GM18519 (cell line): ENCODE data around the gene SCO2.
A peak's percentile ranks its signal among the peaks of the same experiment; 100 is the strongest.

Source experiments
- ATAC-seq: cut with Tn5 transposase; IDR thresholded peaks from one replicate; pipeline ENCODE4 v1.9.1; 2021; ENCODE audit warnings: mild to moderate bottlenecking, moderate library complexity; ENCODE audit not compliant: unreplicated experiment, low FRiP score

Gene SCO2

DNA sequence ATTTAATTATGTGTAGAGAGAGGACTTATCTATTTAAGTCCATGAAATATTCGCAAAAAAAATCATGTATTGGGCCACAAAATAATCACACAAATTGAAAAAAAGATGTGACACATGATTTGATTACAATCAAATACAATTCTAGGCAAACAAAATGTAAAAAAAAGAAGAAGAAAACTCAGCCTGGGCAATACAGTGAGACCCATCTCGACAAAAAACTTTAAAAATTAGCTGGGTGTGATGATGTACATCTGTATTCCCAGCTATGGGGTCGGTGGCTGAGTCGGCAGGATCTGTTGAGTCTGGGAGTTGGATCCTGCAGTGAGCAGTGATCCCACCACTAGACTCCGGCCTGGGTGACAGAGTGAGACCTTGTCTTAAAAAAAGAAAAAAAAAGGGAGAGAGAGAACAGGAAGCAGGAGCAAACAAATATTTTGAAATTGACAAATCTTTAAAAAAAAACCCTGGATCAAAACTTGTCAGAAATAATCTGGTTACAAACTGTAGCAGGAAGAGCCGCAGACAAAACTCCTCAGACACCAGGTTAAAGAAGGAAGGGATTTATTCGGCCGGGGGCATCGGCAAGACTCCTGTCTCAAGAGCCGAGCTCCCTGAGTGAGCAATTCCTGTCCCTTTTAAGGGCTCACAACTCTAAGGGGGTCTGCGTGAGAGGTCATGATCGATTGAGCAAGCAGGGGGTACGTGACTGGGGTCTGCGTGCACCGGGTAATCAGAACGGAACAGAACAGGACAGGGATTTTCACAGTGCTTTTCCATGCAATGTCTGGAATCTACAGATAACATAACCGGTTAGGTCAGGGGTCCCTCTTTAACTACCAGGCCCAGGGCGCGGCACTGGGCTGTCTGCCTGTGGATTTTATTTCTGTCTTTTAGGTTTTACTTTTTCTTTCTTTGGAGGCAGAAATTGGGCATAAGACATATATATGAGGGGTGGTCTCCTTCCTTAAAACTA is 7.7 kb upstream of the SCO2 start:
- no peak for ATAC-seq

DNA sequence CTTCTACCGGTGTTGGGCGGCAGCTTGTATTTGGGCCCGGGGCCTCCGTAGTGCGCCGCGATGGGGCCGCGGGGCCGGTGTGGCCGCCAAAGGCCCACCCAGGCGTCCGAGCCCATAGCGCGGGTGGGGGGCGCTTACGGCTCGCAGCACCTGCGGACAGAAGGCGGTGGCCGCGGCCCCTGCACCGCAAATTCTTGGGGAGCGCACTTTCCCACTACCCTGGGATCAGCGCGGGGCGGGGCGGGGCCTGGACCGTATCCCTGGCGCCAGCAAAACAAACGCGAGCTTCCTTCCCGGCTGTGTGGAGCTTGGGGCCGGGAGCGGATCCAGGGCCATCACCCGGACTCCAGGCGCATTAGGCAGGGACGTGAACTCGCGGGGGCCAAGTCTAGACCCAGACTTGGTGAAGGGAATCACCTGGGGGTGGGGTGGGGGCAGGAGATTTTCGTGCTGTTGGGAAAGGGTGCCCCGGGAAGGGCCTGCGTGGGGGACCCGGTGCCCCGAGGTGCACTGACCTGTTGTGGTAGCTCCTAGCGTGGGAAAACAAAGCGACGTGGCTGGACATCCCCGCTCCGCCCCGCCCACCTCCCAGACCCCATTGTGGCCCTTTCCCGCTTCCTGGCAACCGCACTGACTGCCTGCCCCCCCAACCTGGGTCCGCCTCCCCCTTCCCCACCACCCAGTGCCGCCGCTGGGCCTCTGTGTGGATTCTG is 6.7 kb upstream of the SCO2 start:
- no peak for ATAC-seq

DNA sequence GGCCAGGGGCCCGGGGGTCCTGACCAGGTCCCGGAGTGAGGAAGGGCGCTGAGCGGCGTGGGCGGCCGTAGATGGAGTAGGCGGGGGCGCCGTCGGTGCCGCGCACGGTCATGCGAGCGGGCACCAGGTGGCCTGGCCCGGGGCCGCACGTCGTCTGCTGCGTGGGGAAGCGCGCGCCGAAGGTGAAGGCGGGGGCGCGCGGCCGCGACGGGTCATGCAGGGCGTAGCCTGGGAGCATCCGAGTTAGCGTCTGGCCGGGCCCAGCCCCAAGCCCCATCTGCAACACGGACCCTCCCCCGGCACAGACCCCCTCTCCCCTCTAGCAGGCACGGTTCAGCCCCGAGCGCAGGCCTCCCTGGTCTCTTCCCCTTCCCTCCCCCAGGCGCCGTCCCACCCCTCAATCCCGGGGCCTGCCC is 6.2 kb upstream of the SCO2 start:
- ATAC-seq = no peak

DNA sequence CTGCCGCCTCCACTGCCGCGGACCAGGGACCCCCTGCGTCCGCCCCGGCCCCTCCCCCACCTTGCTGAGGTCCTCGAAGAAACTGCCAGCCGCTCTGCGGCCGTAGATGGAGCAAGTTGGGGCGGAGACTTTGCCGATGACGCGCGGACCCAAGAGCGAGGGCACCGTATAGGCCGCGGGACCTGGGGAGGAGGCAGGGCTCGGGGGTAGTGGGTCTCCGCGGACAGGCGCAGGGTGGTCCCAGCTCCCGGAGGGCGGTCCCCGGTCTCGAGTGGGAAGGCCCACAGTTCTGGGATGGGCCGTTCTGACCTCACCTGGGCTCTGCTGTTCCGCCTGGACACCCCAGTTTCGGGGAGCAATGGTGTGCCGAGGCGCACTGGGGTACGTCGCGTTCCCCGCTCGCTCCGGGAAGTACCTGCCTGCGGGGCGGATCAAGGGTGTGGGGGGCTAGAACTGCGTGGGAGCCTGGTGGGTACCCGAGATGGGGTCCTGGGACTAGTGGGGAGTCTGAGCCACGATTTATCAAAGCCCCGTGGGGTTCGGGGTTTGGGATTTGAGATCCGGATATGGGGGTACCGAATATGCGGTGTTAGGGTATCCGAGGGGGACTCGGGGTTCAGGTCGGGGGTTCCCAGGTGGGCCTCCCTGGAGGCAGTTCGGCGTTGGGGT is 5.6 kb upstream of the SCO2 start:
- no peak for ATAC-seq

DNA sequence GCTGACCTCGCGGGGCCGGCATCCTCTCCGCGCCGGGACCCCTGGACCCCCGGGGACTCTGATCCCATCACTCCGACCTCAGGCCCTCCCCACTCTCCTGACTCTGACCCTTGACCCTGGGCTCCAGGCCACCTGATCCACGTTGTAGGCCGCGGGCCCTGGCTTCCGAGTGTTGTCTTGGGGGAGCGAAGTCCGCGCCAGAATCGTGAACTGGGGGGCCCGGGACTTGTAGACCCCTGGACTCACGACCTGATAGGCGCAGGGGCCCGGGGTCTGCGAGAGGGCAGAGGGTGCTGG is 5.1 kb upstream of the SCO2 start:
- ATAC-seq = no peak

DNA sequence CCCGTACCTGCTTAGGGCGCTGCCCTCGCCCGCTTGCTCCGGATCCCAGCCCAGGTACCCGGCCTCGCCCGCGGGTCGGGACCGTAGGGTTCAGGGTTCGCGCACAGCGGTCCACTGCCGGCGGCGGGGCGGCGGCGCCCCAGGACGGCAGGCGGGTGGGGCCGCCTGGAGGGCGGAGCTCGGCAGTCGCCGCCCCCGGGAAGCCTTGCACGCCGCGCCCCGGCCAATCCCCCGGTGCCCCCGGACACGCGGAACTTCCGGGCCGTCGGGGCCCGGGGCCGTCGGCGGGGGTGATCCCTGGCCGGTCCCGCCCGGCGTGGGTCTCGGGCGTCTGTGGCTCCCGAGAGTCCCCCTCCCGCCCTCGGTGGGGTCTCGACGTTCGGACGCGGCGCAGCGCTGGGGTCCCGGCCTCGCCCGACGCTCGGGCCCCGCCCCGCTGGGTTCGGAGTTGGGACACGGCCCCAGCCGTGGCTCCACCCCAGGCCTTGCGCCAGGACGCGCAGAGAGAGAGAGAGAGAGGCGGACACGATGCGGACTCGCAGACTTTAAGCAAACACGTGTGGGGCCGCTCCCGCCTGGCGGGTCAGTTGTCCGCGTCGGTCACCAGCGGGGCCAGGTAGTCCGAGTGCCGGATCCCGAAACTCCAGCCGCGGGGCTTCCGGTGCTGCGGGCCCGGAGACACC is 4.6 kb upstream of the SCO2 start, which contains the start of gene TYMP:
TYMP (minus strand) TSS at position 116 of the 683 bp plus-strand sequence. CDS start 303 bp downstream, outside the sequence.
- ATAC-seq = no peak

DNA sequence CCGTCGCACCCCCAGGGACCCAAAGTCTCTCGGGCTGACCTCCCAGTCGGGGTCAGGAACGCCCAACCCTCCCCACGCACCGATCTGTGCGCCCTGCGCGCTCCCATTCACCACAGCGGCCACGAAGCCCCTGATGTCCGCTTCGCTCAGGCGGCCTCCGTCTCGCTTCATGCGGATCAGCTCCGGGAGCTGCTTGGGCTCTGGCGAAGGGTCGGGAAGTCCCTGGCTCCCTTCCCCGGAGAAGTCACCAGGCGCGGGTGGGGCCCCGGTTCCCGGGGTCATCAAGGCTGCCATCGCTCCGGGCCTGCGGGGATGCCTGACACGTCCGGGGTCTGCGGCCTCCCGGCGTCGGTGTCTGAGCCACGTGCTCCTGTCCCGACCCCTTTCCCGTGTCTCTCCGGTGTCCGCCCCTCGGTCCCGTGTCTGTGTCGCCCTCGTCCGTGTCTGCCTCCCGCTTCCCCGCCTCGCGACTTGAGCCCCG is 4.1 kb upstream of the SCO2 start:
- ATAC-seq = no peak

DNA sequence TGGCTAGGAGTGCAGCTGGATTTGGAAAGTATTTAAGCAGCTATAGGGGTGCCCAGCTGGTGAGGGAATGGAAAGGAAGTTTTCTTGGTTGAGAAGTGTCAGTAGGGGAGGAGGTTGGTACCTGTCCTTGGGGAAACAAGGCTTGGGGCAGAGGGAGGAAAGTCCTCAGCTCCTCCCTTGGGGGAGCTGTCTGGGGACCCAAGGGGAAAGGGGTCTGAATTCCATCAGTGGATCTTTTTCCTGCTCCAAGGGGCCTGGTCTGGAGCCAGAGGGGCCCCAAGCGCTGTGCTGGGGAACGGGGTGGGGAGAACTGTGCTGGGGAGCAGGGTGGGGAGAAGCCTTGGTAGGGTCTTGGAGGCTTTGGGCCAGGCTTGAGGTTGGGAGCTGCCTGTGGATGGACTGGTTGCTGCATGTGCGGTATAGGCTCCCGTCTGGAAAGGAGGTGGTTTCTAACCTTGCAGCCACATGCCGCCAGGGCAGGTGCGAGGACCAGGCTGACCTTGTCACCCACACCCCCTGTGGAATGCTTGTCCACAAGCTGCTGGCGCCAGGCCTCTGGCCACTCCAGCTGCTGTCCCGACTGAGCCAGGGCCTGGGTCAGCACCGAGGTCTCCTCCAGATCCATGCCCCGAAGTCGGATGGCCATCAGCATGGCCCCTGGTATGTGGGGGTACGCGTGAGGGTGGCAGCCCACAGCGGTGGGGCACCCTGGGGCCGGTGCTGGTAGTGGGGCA is 3.5 kb upstream of the SCO2 start:
- ATAC-seq = no peak

DNA sequence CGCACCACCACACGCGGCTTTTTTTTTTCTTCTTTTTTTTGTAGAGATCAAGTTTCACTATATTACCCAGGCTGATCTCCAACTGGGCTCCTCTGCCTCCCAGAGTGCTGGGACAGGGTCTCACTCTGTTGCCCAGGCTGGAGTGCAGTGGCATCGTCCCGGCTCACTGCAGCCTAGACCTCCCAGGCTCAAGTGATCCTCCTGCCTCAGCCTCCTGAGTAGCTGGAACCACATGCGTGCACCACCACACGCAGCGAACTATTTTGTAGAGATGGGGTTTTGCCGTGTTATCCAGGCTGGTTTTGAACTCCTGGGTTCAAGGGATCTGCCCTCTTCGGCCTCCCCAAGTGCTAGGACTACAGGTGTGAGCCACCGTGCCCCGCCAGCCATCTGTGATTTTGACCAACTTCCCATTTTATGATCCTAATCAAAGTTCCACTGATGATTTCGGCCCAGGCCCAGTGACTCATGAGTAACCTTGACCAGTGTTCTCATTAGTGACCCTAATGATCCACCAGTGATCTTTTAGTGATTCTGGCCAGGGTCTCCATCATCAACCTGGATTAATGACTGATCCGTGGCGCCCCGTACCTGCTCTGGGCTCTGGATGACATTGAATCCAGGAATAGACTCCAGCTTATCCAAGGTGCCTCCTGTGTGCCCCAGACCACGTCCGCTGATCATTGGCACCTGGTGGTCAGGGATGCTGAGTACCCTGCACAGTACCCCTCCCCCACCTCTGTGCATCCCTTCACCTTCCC is 2.7 kb upstream of the SCO2 start:
- no peak for ATAC-seq

DNA sequence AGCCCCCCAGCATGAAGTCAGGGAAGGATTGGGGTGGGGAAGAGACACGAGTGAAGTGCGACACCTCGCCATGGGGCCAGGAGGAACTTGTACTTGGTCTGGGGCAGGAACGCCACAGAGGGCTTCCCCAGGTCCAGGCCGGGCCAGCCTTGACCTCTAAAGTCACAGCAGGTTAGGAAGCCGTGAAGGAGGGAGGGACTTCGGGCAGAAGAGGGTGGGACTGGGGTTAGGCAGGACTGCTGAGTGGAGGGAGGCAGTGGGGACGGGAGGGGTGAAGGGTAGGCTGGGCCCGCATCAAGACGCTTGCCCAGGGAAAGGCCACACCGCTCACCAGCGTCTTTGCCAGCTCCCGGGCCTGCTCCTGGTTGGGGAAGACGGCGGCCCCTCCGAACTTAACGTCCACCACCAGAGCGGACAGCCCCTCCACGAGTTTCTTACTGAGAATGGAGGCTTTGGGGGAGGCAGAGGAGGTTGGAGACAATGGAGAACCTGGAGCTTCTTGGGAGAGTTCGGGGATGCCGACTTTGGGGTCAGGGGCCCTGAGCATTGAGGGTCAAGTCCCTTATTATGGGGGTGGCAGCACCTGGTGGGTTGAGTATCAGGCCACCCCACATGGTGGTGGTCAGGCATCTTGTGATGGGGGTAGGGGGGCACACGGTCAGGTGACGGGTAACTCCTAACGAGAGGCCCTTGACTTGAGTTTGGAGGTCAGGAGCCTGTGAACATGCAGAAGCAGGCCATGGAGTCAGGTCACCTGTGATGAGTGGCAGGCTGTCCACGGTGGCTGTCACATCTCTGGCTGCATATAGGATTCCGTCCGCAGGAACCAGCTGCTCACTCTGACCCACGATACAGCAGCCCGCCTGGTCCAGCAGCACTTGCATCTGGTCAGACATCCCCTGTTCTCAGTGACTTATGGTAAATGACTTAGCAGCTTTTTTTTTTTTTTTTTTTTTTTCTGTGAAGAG is 1.7 kb upstream of the SCO2 start:
- ATAC-seq = no peak

DNA sequence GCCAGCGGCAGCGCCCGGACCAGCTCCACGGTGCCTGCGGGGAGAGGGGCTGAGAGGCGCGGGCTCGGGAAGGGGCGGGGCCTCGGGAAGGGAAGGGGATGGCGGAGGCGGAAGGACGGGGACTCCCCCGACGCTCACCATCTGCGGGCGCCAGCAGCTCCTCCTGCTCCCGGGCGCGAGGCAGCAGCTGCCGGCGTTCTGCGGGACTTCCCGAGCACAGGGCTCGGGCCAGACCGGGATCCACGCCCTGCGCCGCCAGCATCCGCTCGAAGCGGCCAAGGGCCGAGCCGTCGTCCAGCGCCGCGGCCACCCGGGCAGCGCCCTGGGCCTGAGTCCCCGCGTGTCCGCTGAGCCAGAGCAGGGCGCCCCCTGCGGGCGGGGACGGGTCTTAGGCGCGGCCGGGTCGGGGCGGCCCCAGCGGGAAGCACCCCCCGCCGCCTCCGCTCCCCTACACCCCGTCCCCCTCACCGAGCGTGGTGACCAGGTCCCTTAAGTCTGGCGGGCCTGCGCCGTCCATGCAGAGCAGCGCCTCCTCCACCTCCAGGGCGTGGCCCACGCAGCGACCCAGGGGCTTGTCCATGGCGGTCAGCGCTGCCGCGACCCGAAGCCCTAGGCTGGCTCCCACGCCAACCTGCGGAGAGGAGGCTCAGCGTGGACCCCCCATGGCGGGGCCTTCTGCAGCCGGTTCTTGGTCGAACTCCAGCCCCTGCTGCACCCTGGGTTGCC is 873 bp upstream of the SCO2 start:
- ATAC-seq = peak; percentile 20

DNA sequence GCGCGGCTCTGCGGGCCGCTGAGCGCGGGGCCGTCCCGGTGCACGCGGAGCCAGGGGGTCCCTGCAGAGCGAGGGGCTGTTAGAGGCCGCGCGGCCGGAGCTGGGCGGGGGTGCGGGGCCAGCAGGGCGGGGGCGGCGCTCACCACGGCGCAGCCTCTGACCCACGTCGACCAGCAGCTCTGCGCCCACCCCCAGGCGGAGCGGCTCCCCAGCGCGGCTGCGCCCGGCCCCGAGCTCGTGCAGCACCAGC is 385 bp upstream of the SCO2 start:
- no peak for ATAC-seq

DNA sequence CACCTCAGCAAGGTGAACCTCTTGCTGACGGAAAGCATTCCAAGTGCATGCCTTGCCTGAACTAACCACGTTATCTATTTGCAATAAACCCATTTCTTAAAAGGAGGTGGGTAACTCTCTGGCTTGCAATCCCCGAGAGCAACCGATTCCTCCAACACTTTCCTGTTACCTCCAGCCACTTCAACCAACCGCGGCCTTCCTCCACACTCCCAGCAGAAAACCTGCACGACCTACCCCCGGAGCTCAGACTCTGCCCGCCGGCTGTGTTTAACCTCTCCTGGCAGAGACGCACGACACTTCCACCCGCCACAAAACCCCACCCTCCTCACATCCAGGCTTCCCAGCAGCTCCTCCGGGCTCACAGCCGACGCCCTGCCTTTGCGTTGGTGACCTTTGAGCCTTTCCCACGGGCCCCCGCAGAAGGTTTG is 708 bp downstream of the SCO2 start:
- ATAC-seq = no peak

DNA sequence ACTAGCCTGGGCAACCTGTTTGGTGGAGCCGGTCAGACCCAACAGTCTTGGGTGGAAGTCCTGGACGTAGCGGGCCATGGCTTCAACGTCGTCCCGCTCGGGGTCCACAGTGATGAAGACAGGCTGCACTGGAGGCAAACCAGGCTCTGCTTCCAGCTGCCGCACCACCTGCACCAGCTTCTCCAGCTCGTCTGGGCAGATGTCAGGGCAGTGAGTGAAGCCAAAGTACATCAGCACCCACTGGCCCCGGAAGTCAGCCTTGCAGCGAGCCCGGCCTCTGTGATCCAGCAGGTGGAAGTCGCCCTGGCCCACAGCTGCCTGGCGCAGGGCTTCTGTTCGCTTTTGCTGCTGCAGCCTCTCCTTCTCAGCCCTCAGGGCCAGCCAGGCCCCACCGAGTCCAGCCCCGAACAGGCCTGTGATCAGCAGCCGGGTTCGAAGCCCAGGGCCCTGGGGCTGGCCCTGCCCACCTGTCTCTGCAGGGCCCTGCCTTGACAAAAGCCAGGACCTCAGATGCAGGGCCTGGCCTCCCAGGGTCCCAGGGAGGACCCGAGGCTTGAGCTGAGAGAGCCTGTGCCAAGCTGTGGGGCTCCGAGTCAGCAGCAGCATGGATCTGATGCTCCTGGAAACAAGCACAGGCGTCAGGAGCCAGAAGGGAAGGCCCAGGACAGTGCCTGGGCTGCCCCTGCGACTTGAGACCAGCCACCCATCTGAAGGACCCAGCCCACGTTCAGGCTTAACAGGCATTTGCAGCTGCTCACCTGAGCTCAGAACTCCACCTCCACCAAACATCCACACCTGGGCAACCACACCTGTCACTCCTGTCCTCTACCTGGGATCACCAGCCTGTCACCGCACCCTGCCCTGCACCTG is 1.4 kb downstream of the SCO2 start:
- ATAC-seq = no peak

DNA sequence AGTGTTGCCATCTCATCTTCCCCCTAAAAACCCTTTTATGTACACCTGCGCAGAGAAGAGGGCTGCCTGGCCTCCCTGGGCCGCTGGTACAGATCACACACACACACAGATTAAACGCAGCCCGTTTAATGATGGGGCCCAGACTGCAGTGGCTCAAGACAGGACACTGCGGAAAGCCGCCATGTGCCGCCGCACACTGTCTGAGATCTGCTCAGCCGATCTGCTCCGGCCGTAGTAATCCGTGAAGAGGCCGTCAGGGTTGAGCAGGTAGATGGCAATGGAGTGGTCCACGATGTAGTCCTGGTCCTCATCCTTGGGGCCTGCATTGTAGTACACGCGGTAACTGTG is 2.0 kb downstream of the SCO2 start:
- ATAC-seq = no peak

DNA sequence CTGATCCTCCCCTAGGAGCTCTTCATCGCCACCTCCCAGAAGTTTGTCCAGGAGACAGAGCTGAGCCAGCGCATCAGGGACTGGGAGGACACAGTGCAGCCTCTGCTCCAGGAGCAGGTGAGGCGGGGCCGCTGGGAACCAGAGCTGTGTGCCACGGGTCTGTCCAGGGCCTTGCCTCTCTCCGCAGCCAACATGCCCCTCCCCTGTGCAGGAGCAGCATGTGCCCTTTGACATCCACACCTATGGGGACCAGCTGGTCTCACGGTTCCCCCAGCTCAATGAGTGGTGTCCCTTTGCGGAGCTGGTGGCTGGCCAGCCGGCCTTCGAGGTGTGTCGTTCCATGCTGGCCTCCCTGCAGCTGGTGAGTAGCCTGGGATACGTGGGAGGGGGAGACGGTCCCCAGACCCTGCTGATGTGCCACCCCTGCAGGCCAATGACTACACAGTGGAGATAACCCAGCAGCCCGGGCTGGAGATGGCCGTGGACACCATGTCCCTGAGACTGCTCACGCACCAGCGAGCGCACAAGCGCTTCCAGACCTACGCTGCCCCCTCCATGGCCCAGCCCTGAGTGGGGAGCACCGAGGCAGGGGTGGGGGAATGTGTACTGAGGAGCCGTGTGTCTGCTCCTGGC is 2.5 kb downstream of the SCO2 start:
- ATAC-seq = no peak
